ENCODE results near the gene TOP3B. TPM values are rescaled to one million over a fixed set of nuclear protein-coding genes. Genes with fewer than 3 reads are reported as not detected.

TOP3B gene
- total and polyA plus RNA-seq, 9 of the 15 experiments (the other 6 are each of a cell fraction or from before 2014, with no cell fraction given), result 3.0 to 188 (median 112) TPM

DNA sequence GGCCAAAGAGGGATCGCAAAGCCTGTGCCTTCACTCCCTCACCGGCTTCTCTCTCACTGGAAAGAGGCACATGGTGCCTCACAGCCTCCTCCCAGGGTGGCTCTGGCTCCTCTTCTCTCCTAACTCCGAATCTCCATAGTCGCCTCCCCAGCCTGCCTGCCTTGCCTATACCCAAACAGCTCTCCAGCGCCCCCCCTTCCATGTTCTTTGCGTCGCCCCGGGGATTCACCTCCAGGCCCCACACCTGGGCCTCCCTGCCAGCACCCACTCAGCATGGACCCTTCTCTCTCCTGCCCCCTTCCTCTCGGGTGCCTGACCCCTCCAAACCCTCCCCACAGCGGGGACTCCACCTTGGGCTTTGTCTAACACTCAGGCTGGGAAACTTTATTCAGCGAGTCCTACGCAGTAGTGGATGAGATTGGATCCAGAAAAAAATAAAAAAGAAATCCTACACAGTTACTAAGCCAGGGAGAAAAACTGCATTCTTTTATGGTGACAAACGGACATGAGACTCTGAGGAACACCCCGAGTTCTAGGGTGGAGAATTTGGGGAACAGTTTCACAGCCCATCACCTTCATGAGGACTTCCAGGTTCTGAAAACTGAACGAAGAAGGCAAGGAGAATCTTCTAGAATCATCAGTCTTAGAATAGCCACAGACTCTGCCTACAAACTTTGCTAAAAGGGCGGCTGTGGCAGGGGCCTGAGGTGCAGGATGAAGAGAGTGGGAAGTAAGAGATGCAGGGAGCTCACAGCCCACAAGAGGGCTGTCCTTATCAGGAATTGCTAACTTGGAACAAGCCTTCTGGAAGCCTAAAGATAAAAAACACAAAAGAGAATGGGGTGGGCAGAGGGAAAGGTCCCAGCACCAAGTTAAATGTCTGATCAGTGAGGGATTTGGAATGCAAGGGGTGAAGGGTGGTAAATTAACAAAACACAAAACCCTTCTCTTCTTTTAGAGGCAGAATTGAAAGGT lies 35.3 kb downstream of the TOP3B start (continued):
- TF ChIP-seq, protein P1, sequence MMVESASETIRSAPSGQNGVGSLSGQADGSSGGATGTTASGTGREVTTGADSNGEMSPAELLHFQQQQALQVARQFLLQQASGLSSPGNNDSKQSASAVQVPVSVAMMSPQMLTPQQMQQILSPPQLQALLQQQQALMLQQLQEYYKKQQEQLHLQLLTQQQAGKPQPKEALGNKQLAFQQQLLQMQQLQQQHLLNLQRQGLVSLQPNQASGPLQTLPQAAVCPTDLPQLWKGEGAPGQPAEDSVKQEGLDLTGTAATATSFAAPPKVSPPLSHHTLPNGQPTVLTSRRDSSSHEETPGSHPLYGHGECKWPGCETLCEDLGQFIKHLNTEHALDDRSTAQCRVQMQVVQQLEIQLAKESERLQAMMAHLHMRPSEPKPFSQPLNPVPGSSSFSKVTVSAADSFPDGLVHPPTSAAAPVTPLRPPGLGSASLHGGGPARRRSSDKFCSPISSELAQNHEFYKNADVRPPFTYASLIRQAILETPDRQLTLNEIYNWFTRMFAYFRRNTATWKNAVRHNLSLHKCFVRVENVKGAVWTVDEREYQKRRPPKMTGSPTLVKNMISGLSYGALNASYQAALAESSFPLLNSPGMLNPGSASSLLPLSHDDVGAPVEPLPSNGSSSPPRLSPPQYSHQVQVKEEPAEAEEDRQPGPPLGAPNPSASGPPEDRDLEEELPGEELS (CRISPR knock-in tag; IDR thresholded peaks at IDR 0.05; ENCODE audit: borderline replicate concordance), result no peak
- TF ChIP-seq ZKSCAN1 (IDR thresholded peaks at IDR 0.05; ENCODE audit: low read depth, low read length), result peak; percentile 47; the same call in 1 of the 2 replicates
- TF ChIP-seq TCF7L2 (IDR thresholded peaks at IDR 0.05; ENCODE audit: low read depth, low read length), result 0 out of 2 replicates have a peak, but pooled peaks have one; percentile 46
- peak; percentile 1 for TF ChIP-seq SP2 (IDR thresholded peaks at IDR 0.05; ENCODE audit: extremely low read depth, low read depth, low read length, poor library complexity, severe bottlenecking)
- TF ChIP-seq, protein P2, sequence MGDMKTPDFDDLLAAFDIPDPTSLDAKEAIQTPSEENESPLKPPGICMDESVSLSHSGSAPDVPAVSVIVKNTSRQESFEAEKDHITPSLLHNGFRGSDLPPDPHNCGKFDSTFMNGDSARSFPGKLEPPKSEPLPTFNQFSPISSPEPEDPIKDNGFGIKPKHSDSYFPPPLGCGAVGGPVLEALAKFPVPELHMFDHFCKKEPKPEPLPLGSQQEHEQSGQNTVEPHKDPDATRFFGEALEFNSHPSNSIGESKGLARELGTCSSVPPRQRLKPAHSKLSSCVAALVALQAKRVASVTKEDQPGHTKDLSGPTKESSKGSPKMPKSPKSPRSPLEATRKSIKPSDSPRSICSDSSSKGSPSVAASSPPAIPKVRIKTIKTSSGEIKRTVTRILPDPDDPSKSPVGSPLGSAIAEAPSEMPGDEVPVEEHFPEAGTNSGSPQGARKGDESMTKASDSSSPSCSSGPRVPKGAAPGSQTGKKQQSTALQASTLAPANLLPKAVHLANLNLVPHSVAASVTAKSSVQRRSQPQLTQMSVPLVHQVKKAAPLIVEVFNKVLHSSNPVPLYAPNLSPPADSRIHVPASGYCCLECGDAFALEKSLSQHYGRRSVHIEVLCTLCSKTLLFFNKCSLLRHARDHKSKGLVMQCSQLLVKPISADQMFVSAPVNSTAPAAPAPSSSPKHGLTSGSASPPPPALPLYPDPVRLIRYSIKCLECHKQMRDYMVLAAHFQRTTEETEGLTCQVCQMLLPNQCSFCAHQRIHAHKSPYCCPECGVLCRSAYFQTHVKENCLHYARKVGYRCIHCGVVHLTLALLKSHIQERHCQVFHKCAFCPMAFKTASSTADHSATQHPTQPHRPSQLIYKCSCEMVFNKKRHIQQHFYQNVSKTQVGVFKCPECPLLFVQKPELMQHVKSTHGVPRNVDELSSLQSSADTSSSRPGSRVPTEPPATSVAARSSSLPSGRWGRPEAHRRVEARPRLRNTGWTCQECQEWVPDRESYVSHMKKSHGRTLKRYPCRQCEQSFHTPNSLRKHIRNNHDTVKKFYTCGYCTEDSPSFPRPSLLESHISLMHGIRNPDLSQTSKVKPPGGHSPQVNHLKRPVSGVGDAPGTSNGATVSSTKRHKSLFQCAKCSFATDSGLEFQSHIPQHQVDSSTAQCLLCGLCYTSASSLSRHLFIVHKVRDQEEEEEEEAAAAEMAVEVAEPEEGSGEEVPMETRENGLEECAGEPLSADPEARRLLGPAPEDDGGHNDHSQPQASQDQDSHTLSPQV (IDR thresholded peaks at IDR 0.05), result no peak
- TF ChIP-seq SRSF3 (IDR thresholded peaks at IDR 0.05; ENCODE audit: insufficient read depth, low read length), result no peak
- no peak for TF ChIP-seq ZNF41 (CRISPR knock-in tag; conservative IDR thresholded peaks at IDR 0.05)
- no peak for TF ChIP-seq ZNF354B (CRISPR knock-in tag; IDR thresholded peaks at IDR 0.05)
- TF ChIP-seq, protein P3, sequence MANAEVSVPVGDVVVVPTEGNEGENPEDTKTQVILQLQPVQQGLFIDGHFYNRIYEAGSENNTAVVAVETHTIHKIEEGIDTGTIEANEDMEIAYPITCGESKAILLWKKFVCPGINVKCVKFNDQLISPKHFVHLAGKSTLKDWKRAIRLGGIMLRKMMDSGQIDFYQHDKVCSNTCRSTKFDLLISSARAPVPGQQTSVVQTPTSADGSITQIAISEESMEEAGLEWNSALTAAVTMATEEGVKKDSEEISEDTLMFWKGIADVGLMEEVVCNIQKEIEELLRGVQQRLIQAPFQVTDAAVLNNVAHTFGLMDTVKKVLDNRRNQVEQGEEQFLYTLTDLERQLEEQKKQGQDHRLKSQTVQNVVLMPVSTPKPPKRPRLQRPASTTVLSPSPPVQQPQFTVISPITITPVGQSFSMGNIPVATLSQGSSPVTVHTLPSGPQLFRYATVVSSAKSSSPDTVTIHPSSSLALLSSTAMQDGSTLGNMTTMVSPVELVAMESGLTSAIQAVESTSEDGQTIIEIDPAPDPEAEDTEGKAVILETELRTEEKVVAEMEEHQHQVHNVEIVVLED (CRISPR knock-in tag; IDR thresholded peaks at IDR 0.05), result no peak
- TF ChIP-seq EP400 (IDR thresholded peaks at IDR 0.05), result no peak
- no peak for TF ChIP-seq RBM25 (IDR thresholded peaks at IDR 0.05; ENCODE audit: low read depth, low read length, severe bottlenecking)
- TF ChIP-seq ZNF324 (CRISPR knock-in tag; IDR thresholded peaks at IDR 0.05), result no peak
- TF ChIP-seq RB1 (IDR thresholded peaks at IDR 0.05; ENCODE audit: low read depth), result no peak
- 0 out of 2 replicates have a peak, but pooled peaks have one; percentile 14 for TF ChIP-seq KLF13 (tag; IDR thresholded peaks at IDR 0.05; ENCODE audit: borderline replicate concordance, low read depth)
- TF ChIP-seq, protein P4, sequence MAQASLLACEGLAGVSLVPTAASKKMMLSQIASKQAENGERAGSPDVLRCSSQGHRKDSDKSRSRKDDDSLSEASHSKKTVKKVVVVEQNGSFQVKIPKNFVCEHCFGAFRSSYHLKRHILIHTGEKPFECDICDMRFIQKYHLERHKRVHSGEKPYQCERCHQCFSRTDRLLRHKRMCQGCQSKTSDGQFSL (CRISPR knock-in tag; IDR thresholded peaks at IDR 0.05), result no peak
- TF ChIP-seq, protein P4 (tag; IDR thresholded peaks at IDR 0.05), result no peak
- TF ChIP-seq MECOM (CRISPR knock-in tag; IDR thresholded peaks at IDR 0.05), result no peak
- no peak for TF ChIP-seq MTA1 (IDR thresholded peaks at IDR 0.05; ENCODE audit: borderline replicate concordance)
